Measurements from ENCODE around the gene DCXR. TPM values are rescaled to one million over a fixed set of nuclear protein-coding genes. Genes with fewer than 3 reads are reported as not detected.
A peak's percentile ranks its signal among the peaks of the same experiment; 100 is the strongest.

The DCXR gene
- total and polyA plus RNA-seq, 2 of the 13 experiments (the other 11 are each of a cell fraction or from before 2014, with no cell fraction given), result 287 to 311 TPM

DNA sequence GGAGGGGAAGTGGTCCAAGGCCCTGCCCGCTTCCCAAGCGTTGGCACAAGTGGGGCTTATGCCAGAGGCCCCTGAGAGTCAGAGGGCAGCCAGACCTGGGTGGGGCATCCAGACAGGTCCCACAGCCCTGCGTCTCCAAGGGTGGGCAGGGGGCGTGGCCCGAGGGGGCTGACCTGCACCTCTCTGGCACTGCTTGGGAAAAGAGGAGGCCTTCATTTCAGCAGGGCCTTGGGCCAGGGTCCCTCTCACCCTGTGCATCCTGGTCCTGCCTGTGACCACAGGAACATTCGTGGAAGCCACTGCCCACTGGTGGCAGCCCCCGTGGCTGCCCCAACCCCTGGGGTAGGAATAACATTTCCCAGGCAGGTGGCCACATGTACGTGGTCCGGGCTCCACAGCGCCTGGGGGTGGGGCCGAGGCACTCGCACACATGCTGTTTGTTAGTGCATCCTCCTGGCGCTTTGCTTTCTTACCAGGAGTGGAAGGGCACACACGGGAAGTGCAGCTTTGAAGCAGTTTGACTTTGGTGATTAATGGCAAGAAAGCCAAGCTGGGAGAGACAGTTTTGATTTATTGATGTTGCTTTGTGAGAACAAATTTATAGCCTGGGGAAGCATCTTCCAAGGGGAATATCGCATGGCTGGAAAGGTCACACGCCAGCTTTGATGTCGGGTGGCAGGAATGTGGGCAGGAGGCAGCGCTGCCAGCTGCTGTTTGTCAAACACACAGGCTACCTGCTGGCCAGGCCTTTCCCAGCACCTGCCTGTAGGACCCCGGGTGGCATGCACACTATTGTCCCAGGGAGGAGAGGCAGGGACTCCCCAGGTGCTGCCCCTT, 19.1 kb downstream of the DCXR start:
- Histone ChIP-seq H4K20me1 (ENCODE audit: insufficient read depth, low read length) (no peaks in the 10 kb centered on the region; the same call in 1 of the 2 replicates), H3K9ac (ENCODE audit: insufficient read depth, low read depth, low read length) (no peak overlapping the region), H2AFZ (ENCODE audit: low read length) (no peak overlapping the region), H3K4me1 (ENCODE audit: insufficient read depth, low read length) (peaks cover 86% of the 10 kb centered on the region), H3K79me2 (ENCODE audit: insufficient read depth, low read length) (peaks cover 28% of the 10 kb centered on the region), H3K27me3 (ENCODE audit: control insufficient read depth in 1 of 2, insufficient read depth in 2 of 2, low read length in 2 of 2) (no peaks in the 10 kb centered on the region; a peak in 1 of 5 replicates), H3K27ac (ENCODE audit: extremely low read length, insufficient read depth, low read length) (peak overlapping the region; percentile 68), H3K9me3 (ENCODE audit: low read length) (no peaks in the 10 kb centered on the region), H3K4me2 (ENCODE audit: low read depth, low read length) (no peak overlapping the region), H3K4me3 (replicated peaks in 1 of 3; ENCODE audit: insufficient read depth in 1 of 3, low read depth in 2 of 3, low read length in 3 of 3) (no peak overlapping the region), H3K36me3 (replicated peaks in 1 of 2; ENCODE audit: control insufficient read depth in 1 of 2, insufficient read depth in 2 of 2, low read length in 2 of 2) (peaks cover 12% of the 10 kb centered on the region in 2 experiments; a peak in 3 of 5 replicates)
- BruUV-seq (replicated peaks), result no TSS peak
- intact Hi-C loops (cut with micrococcal nuclease; ENCODE audit: unreplicated experiment), result no loop called here
- POLR2A ChIA-PET, result interaction anchor here (1.0 to 14.1 kb wide), 6 partner anchors 20 to 84 kb away, joined by 3 to 470 read pairs (median 11); partner anchors contain the start of gene NOTUM
- CTCF ChIA-PET (ENCODE audit: low intra/inter-chr PET ratio, low total read pairs), result interaction anchor here (6.8 kb wide), 1 partner anchor 58 kb away, joined by 181 read pairs; the partner anchor contains the start of gene NOTUM
- ATAC-seq, result no peak
- DNase-seq (ENCODE audit: low spot score), result no peak
- in situ Hi-C loops (cut with HindIII; ENCODE audit: extremely low pct_ligation_motif_present, low pct_unique_long_range_greater_than_20kb), result no loop called here
- FAIRE-seq, result peak; percentile 46
- WGBS (ENCODE audit: low lambda C conversion rate), result 95% methylated on average over 18 of the region's 19 CpGs
- TF ChIP-seq CTCF (CRISPR knock-in tag; IDR thresholded peaks at IDR 0.05) (peak; percentile 57), HDAC2 (CRISPR knock-in tag; IDR thresholded peaks at IDR 0.05) (peak; percentile 16; the same call in 1 of the 2 replicates), ZNF281 (CRISPR knock-in tag; IDR thresholded peaks at IDR 0.05; ENCODE audit: borderline replicate concordance) (no peak), AGO1 (IDR thresholded peaks at IDR 0.05; ENCODE audit: low read depth, low read length, poor library complexity, severe bottlenecking) (peak; percentile 37), ZNF350 (CRISPR knock-in tag; IDR thresholded peaks at IDR 0.05; ENCODE audit: borderline replicate concordance, low read depth) (peak; percentile 34; the same call in 1 of the 2 replicates), POLR2A (IDR thresholded peaks at IDR 0.05; ENCODE audit: insufficient read depth in 1 of 2, low read depth in 2 of 2, low read length in 2 of 2) (no peak; a peak in 1 of 4 replicates), PRPF4 (IDR thresholded peaks at IDR 0.05; ENCODE audit: low read depth, low read length, poor library complexity, severe bottlenecking) (peak; percentile 18), ZSCAN31 (CRISPR knock-in tag; IDR thresholded peaks at IDR 0.05; ENCODE audit: low read depth) (peak; percentile 22; the same call in 1 of the 2 replicates), SMARCE1 (IDR thresholded peaks at IDR 0.05; ENCODE audit: borderline replicate concordance) (no peak), ZNF619 (CRISPR knock-in tag; IDR thresholded peaks at IDR 0.05) (peak; percentile 29; the same call in 1 of the 2 replicates), ZNF543 (CRISPR knock-in tag; IDR thresholded peaks at IDR 0.05) (0 out of 2 replicates have a peak, but pooled peaks have one; percentile 15), STAG1 (CRISPR knock-in tag; IDR thresholded peaks at IDR 0.05) (peak; percentile 48), ASH2L (IDR thresholded peaks at IDR 0.05; ENCODE audit: insufficient read length, low read depth, low read length) (peak; percentile 18)
- TF ChIP-seq, protein P1, sequence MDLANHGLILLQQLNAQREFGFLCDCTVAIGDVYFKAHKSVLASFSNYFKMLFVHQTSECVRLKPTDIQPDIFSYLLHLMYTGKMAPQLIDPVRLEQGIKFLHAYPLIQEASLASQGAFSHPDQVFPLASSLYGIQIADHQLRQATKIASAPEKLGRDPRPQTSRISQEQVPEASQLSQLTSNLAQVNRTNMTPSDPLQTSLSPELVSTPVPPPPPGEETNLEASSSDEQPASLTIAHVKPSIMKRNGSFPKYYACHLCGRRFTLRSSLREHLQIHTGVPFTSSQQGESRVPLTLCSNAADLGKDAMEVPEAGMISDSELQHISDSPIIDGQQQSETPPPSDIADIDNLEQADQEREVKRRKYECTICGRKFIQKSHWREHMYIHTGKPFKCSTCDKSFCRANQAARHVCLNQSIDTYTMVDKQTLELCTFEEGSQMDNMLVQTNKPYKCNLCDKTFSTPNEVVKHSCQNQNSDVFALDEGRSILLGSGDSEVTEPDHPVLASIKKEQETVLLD (CRISPR knock-in tag; IDR thresholded peaks at IDR 0.05; ENCODE audit: low read depth), result 0 out of 2 replicates have a peak, but pooled peaks have one; percentile 26
- TF ChIP-seq, protein P2, sequence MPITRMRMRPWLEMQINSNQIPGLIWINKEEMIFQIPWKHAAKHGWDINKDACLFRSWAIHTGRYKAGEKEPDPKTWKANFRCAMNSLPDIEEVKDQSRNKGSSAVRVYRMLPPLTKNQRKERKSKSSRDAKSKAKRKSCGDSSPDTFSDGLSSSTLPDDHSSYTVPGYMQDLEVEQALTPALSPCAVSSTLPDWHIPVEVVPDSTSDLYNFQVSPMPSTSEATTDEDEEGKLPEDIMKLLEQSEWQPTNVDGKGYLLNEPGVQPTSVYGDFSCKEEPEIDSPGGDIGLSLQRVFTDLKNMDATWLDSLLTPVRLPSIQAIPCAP (CRISPR knock-in tag; IDR thresholded peaks at IDR 0.05; ENCODE audit: low read depth), result no peak
